MM.1S (cell line): ENCODE results near the gene NIPAL4.

Source experiments
- DNase-seq: peaks from one replicate; pipeline ENCODE4 v3.0.0-alpha.2; 2015
- H2AFZ ChIP-seq: fragments of 300-600 bp; sonication (generic); 2 replicates; pipeline ENCODE4 v1.6.0; 2016; ENCODE audit warnings: antibody characterized with exemption, low read length
- H3F3A ChIP-seq: fragments of 300-600 bp; sonication (generic); 2 replicates; pipeline ENCODE4 v1.6.1; 2016; ENCODE audit warnings: mild to moderate bottlenecking, antibody characterized with exemption, low read length, moderate library complexity, mixed read lengths; ENCODE audit not compliant: insufficient read depth
- H3K27ac ChIP-seq: fragments of 300-600 bp; sonication (generic); 2 replicates; pipeline ENCODE4 v1.5.1; 2016; ENCODE audit warnings: mild to moderate bottlenecking, low read length
- H3K27me3 ChIP-seq: fragments of 300-600 bp; sonication (generic); replicated peaks from 2 replicates; pipeline ENCODE4 v1.6.0; 2016; ENCODE audit warnings: low read length; ENCODE audit not compliant: insufficient read depth
- H3K36me3 ChIP-seq: fragments of 300-600 bp; sonication (generic); replicated peaks from 2 replicates; pipeline ENCODE4 v1.6.1; 2016; ENCODE audit warnings: mild to moderate bottlenecking, low read length, mixed read lengths; ENCODE audit not compliant: insufficient read depth
- H3K4me1 ChIP-seq: fragments of 300-600 bp; sonication (generic); 2 replicates; pipeline ENCODE4 v1.6.1; 2016; ENCODE audit warnings: low read length, mixed read lengths
- H3K4me2 ChIP-seq: fragments of 300-600 bp; sonication (generic); 2 replicates; pipeline ENCODE4 v1.6.0; 2016; ENCODE audit warnings: low read depth, low read length
- H3K4me3 ChIP-seq: fragments of 300-600 bp; sonication (generic); 2 replicates; pipeline ENCODE4 v1.5.1; 2016; ENCODE audit warnings: low read length, mixed read lengths
- H3K79me2 ChIP-seq: fragments of 300-600 bp; sonication (generic); 2 replicates; pipeline ENCODE4 v1.6.1; 2016; ENCODE audit warnings: mixed run types, low read length, mixed read lengths
- H3K9ac ChIP-seq: fragments of 300-600 bp; sonication (generic); 2 replicates; pipeline ENCODE4 v1.6.1; 2016; ENCODE audit warnings: low read length, mixed read lengths
- H3K9me2 ChIP-seq: fragments of 300-600 bp; sonication (generic); replicated peaks from 2 replicates; pipeline ENCODE4 v1.6.1; 2016; ENCODE audit warnings: mild to moderate bottlenecking, low read length, mixed read lengths; ENCODE audit not compliant: insufficient read depth
- H3K9me3 ChIP-seq: fragments of 300-600 bp; sonication (generic); replicated peaks from 2 replicates; pipeline ENCODE4 v1.6.1; 2016; ENCODE audit warnings: mild to moderate bottlenecking, low read length, mixed read lengths; ENCODE audit not compliant: insufficient read depth
- H4K20me1 ChIP-seq: fragments of 300-600 bp; sonication (generic); 2 replicates; pipeline ENCODE4 v1.6.1; 2016; ENCODE audit warnings: mild to moderate bottlenecking, low read length, moderate library complexity, mixed read lengths; ENCODE audit not compliant: insufficient read depth
- CTCF ChIP-seq: fragments of 300-600 bp; sonication (generic); IDR thresholded peaks from 2 replicates; pipeline ENCODE4 v1.5.1; 2016; ENCODE audit warnings: antibody characterized with exemption, low read length, mixed read lengths
- EZH2 ChIP-seq: fragments of 300-600 bp; sonication (generic); optimal IDR thresholded peaks from 2 replicates; pipeline ENCODE3; 2017; ENCODE audit warnings: low read depth, mild to moderate bottlenecking, antibody characterized with exemption, low read length, mixed read lengths
- EZH2phosphoT487 ChIP-seq: fragments of 300-600 bp; sonication (generic); IDR thresholded peaks from 2 replicates; pipeline ENCODE4 v1.6.1; 2018; ENCODE audit warnings: antibody characterized with exemption, low read length

NIPAL4 gene

GRCh38 chr5:157477814-157478494 lies 17.9 kb downstream of the NIPAL4 start:
- H3K9ac ChIP-seq, result no peak overlapping the region
- H3K79me2 ChIP-seq, result no peaks in the 10 kb centered on the region
- no peaks in the 10 kb centered on the region for H3K9me3 ChIP-seq
- H3K36me3 ChIP-seq, result no peaks in the 10 kb centered on the region
- no peak overlapping the region for H3K4me2 ChIP-seq
- DNase-seq, result no peak
- H3K4me1 ChIP-seq, result no peaks in the 10 kb centered on the region
- H3K27me3 ChIP-seq, result no peaks in the 10 kb centered on the region
- no peaks in the 10 kb centered on the region for H3K9me2 ChIP-seq
- H3F3A ChIP-seq, result no peaks in the 10 kb centered on the region
- no peak overlapping the region for H3K4me3 ChIP-seq
- H3K27ac ChIP-seq, result no peak overlapping the region
- no peaks in the 10 kb centered on the region for H4K20me1 ChIP-seq
- no peak overlapping the region for H2AFZ ChIP-seq
- no peak for TF ChIP-seq CTCF
- TF ChIP-seq EZH2phosphoT487, result no peak
- no peak for TF ChIP-seq EZH2

GRCh38 chr5:157478726-157479125 lies 18.7 kb downstream of the NIPAL4 start:
- no peaks in the 10 kb centered on the region for H3F3A ChIP-seq
- H2AFZ ChIP-seq, result no peak overlapping the region
- no peaks in the 10 kb centered on the region for H3K4me1 ChIP-seq
- no peak overlapping the region for H3K27ac ChIP-seq
- no peaks in the 10 kb centered on the region for H3K9me2 ChIP-seq
- H3K9ac ChIP-seq, result no peak overlapping the region
- no peak overlapping the region for H3K4me2 ChIP-seq
- H3K79me2 ChIP-seq, result no peaks in the 10 kb centered on the region
- TF ChIP-seq CTCF, result no peak
- no peak for TF ChIP-seq EZH2phosphoT487
- TF ChIP-seq EZH2, result no peak
- no peak for DNase-seq
- no peaks in the 10 kb centered on the region for H3K27me3 ChIP-seq
- no peak overlapping the region for H3K4me3 ChIP-seq
- H3K36me3 ChIP-seq, result no peaks in the 10 kb centered on the region
- H4K20me1 ChIP-seq, result no peaks in the 10 kb centered on the region
- no peaks in the 10 kb centered on the region for H3K9me3 ChIP-seq

- Histone ChIP-seq H3F3A (no peaks in the 10 kb centered on the region), H3K9me3 (no peaks in the 10 kb centered on the region), H3K9ac (no peak overlapping the region), H3K9me2 (no peaks in the 10 kb centered on the region), H3K4me2 (no peak overlapping the region), H3K4me3 (no peak overlapping the region), H3K79me2 (no peaks in the 10 kb centered on the region), H2AFZ (no peak overlapping the region), H3K27me3 (no peaks in the 10 kb centered on the region), H4K20me1 (no peaks in the 10 kb centered on the region), H3K27ac (no peak overlapping the region), H3K36me3 (no peaks in the 10 kb centered on the region), H3K4me1 (no peaks in the 10 kb centered on the region)
- DNase-seq, result no peak
- TF ChIP-seq EZH2 (no peak), EZH2phosphoT487 (no peak), CTCF (no peak)
Observed at GRCh38 chr5:157479166-157479565, 19.2 kb downstream of the NIPAL4 start.
